DOHH2 (cell line): Measurements from ENCODE around the gene RASGRF1.

Source experiments
- H3F3A ChIP-seq: fragments of 200-600 bp; sonication (generic), shearing (Covaris generic); 2 replicates; pipeline ENCODE4 v1.6.0; 2016; ENCODE audit warnings: antibody characterized with exemption, mild to moderate bottlenecking; ENCODE audit not compliant: control insufficient read depth, insufficient read depth
- H3K27ac ChIP-seq: fragments of 200-600 bp; sonication (generic); 2 replicates; pipeline ENCODE4 v1.5.1; 2014; ENCODE audit warnings: low read depth, mild to moderate bottlenecking, low read length, moderate library complexity
- H3K27me3 ChIP-seq: fragments of 200-600 bp; sonication (generic); 2 replicates; pipeline ENCODE4 v1.6.1; 2014; ENCODE audit warnings: mild to moderate bottlenecking, low read length, mixed read lengths; ENCODE audit not compliant: control insufficient read depth
- H3K36me3 ChIP-seq: fragments of 200-600 bp; sonication (generic); 2 replicates; pipeline ENCODE4 v1.6.1; 2014; ENCODE audit warnings: mild to moderate bottlenecking, low read length, moderate library complexity, mixed read lengths; ENCODE audit not compliant: control insufficient read depth
- H3K4me1 ChIP-seq: fragments of 200-600 bp; sonication (generic); 2 replicates; pipeline ENCODE4 v1.6.1; 2014; ENCODE audit warnings: mild to moderate bottlenecking, low read length, mixed read lengths; ENCODE audit not compliant: control insufficient read depth
- H3K4me2 ChIP-seq: fragments of 200-600 bp; sonication (generic); 2 replicates; pipeline ENCODE4 v1.6.0; 2014; ENCODE audit warnings: mild to moderate bottlenecking, low read length, moderate library complexity
- H3K4me3 ChIP-seq: fragments of 200-600 bp; sonication (generic); 2 replicates; pipeline ENCODE4 v1.5.1; 2014; ENCODE audit warnings: mild to moderate bottlenecking, low read length, mixed read lengths
- H3K79me2 ChIP-seq: fragments of 200-600 bp; sonication (generic); 2 replicates; pipeline ENCODE4 v1.6.1; 2014; ENCODE audit warnings: mild to moderate bottlenecking, low read length, mixed read lengths; ENCODE audit not compliant: control insufficient read depth
- H3K9me2 ChIP-seq: fragments of 200-600 bp; sonication (generic); replicated peaks from 2 replicates; pipeline ENCODE4 v1.6.1; 2014; ENCODE audit warnings: mild to moderate bottlenecking, low read length, mixed read lengths; ENCODE audit not compliant: control insufficient read depth
- H3K9me3 ChIP-seq: fragments of 200-600 bp; sonication (generic); 2 replicates; pipeline ENCODE4 v1.6.1; 2014; ENCODE audit warnings: antibody characterized with exemption, low read length, mixed read lengths; ENCODE audit not compliant: control insufficient read depth, insufficient read depth
- H4K20me1 ChIP-seq: fragments of 200-600 bp; sonication (generic); 2 replicates; pipeline ENCODE4 v1.6.0; 2014; ENCODE audit warnings: low read depth, mild to moderate bottlenecking, antibody characterized with exemption, low read length, moderate library complexity; ENCODE audit not compliant: control insufficient read depth, insufficient read depth
- EZH2phosphoT487 ChIP-seq: fragments of 200-600 bp; sonication (generic); IDR thresholded peaks from 2 replicates; pipeline ENCODE4 v1.6.1; 2017; ENCODE audit warnings: borderline replicate concordance, mild to moderate bottlenecking, antibody characterized with exemption, low read length, moderate library complexity, mixed read lengths
- TF ChIP-seq, protein P1 (sequence below): fragments of 200-600 bp; sonication (generic); IDR thresholded peaks from one replicate; pipeline ENCODE4 v1.5.1; 2014; ENCODE audit warnings: antibody characterized with exemption, mild to moderate bottlenecking, low read depth, low read length; ENCODE audit not compliant: poor library complexity, severe bottlenecking

RASGRF1 gene

DNA sequence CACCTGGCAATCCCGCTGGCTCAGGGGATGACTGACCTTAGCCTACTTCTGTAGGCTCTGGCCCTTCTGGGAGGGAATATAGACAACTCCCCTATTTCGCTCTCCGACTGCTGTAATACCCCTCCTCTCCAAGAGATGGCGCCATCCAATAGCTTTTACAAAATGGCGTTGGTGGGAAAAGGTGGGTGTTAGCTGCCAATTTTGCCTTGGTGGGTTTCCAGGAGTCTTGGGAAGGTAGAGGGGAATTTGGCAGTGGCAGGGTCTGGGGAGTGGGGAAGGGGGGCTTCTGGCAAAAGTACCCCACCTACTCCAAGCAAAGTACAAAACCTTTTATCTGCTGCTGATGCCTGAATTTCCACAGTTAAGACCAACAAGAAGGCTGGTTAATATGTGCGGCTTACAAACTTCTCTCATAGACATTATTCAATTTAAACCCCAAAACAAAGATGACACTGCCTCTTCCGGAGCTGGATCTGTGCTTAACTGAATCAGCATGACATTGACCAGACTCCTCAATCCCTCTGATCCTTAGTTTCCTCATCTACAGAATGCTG is 62.1 kb downstream of the RASGRF1 start:
- H3F3A ChIP-seq, result no peaks in the 10 kb centered on the region
- H3K4me1 ChIP-seq, result 0 out of 2 replicates have a peak, but pooled peaks cover 4% of the 10 kb centered on the region
- H3K4me3 ChIP-seq, result no peak overlapping the region
- no peak overlapping the region for H3K27ac ChIP-seq
- H3K36me3 ChIP-seq, result no peaks in the 10 kb centered on the region
- peaks cover 4% of the 10 kb centered on the region; the same call in 1 of the 2 replicates for H3K9me3 ChIP-seq
- no peak overlapping the region for H3K4me2 ChIP-seq
- H4K20me1 ChIP-seq, result no peaks in the 10 kb centered on the region
- H3K27me3 ChIP-seq, result no peaks in the 10 kb centered on the region
- no peaks in the 10 kb centered on the region for H3K79me2 ChIP-seq
- no peak for TF ChIP-seq EZH2phosphoT487
- TF ChIP-seq, protein P1, sequence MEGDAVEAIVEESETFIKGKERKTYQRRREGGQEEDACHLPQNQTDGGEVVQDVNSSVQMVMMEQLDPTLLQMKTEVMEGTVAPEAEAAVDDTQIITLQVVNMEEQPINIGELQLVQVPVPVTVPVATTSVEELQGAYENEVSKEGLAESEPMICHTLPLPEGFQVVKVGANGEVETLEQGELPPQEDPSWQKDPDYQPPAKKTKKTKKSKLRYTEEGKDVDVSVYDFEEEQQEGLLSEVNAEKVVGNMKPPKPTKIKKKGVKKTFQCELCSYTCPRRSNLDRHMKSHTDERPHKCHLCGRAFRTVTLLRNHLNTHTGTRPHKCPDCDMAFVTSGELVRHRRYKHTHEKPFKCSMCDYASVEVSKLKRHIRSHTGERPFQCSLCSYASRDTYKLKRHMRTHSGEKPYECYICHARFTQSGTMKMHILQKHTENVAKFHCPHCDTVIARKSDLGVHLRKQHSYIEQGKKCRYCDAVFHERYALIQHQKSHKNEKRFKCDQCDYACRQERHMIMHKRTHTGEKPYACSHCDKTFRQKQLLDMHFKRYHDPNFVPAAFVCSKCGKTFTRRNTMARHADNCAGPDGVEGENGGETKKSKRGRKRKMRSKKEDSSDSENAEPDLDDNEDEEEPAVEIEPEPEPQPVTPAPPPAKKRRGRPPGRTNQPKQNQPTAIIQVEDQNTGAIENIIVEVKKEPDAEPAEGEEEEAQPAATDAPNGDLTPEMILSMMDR, result peak; percentile 97
- H3K9me2 ChIP-seq, result no peaks in the 10 kb centered on the region

- no peak overlapping the region for H3K4me3 ChIP-seq
- 0 out of 2 replicates have a peak, but pooled peaks cover 4% of the 10 kb centered on the region for H3K4me1 ChIP-seq
- no peaks in the 10 kb centered on the region for H3F3A ChIP-seq
- no peaks in the 10 kb centered on the region for H3K9me2 ChIP-seq
- no peaks in the 10 kb centered on the region for H3K79me2 ChIP-seq
- no peaks in the 10 kb centered on the region for H3K27me3 ChIP-seq
- H4K20me1 ChIP-seq, result no peaks in the 10 kb centered on the region
- H3K4me2 ChIP-seq, result no peak overlapping the region
- no peak overlapping the region for H3K27ac ChIP-seq
- TF ChIP-seq, protein P1, result no peak
- TF ChIP-seq EZH2phosphoT487, result no peak
- no peaks in the 10 kb centered on the region for H3K36me3 ChIP-seq
- peaks cover 4% of the 10 kb centered on the region; the same call in 1 of the 2 replicates for H3K9me3 ChIP-seq
Measured at GRCh38 chr15:79027532-79028410, 62.8 kb downstream of the RASGRF1 start.

DNA sequence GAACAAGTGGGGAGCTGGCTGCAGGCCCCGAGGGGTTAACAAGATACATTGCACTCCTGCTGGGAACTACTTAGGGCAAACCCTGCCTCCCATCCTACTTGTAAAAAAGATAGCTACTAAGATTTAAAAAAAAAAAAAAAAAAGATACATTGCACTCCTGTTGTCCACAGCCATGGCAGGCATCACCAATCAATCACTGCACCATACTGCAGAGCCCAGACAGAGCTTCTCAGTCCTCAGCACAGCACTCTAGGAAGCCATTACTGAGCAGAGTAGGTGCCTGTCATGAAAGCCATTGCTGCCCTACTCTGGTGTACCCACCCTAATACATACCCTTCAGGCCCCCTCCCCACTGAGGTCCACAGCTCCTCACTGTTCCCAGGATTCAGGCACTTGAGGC is 64.8 kb downstream of the RASGRF1 start:
- Histone ChIP-seq H3F3A (no peaks in the 10 kb centered on the region), H3K9me2 (no peaks in the 10 kb centered on the region), H3K4me3 (no peak overlapping the region), H3K9me3 (peaks cover 4% of the 10 kb centered on the region; the same call in 1 of the 2 replicates), H3K27ac (no peak overlapping the region), H3K79me2 (no peaks in the 10 kb centered on the region), H3K4me1 (0 out of 2 replicates have a peak, but pooled peaks cover 4% of the 10 kb centered on the region), H3K27me3 (no peaks in the 10 kb centered on the region), H3K4me2 (no peak overlapping the region), H3K36me3 (no peaks in the 10 kb centered on the region), H4K20me1 (no peaks in the 10 kb centered on the region)
- TF ChIP-seq, protein P1, result no peak
- TF ChIP-seq EZH2phosphoT487, result no peak
